Neural cell (in vitro differentiated cells): ENCODE measurements around the gene COL25A1.

Source experiments
- EP300 ChIP-seq: fragments of 450-650 bp; conservative IDR thresholded peaks from 2 replicates; pipeline ENCODE4 v1.6.1; 2014; ENCODE audit warnings: antibody characterized with exemption, mild to moderate bottlenecking, moderate library complexity; ENCODE audit not compliant: poor library complexity, severe bottlenecking
- EZH2 ChIP-seq: fragments of 200-600, 300-800 bp; shearing (Covaris generic), sonication (generic); IDR thresholded peaks from 2 replicates; pipeline ENCODE4 v1.6.1; 2014; ENCODE audit warnings: antibody characterized with exemption, low read length, borderline replicate concordance, mild to moderate bottlenecking; ENCODE audit not compliant: insufficient read depth, poor library complexity, severe bottlenecking
- MXI1 ChIP-seq: fragments of 450-650 bp; conservative IDR thresholded peaks from 2 replicates; pipeline ENCODE4 v1.6.1; 2014; ENCODE audit warnings: antibody characterized with exemption, mild to moderate bottlenecking; ENCODE audit not compliant: poor library complexity, severe bottlenecking
- POLR2AphosphoS5 ChIP-seq: IDR thresholded peaks from 2 replicates; pipeline ENCODE4 v1.6.1; 2012
- RAD21 ChIP-seq: fragments of 450-650 bp; conservative IDR thresholded peaks from 2 replicates; pipeline ENCODE4 v1.6.1; 2014; ENCODE audit warnings: antibody characterized with exemption, mild to moderate bottlenecking, moderate library complexity
- SMC3 ChIP-seq: fragments of 450-650 bp; conservative IDR thresholded peaks from 2 replicates; pipeline ENCODE4 v1.6.1; 2014; ENCODE audit warnings: antibody characterized with exemption, mild to moderate bottlenecking, moderate library complexity; ENCODE audit not compliant: poor library complexity
- TAF1 ChIP-seq: IDR thresholded peaks from 2 replicates; pipeline ENCODE4 v1.6.1; 2012; ENCODE audit warnings: low read depth
- TF ChIP-seq, protein P1 (sequence below): fragments of 450-650 bp; IDR thresholded peaks from 2 replicates; pipeline ENCODE4 v1.5.1; 2014; ENCODE audit warnings: antibody characterized with exemption, mild to moderate bottlenecking, moderate library complexity; ENCODE audit not compliant: poor library complexity, severe bottlenecking
- TF ChIP-seq, protein P2 (sequence below): IDR thresholded peaks from 2 replicates; pipeline ENCODE4 v1.6.1; 2012; ENCODE audit warnings: borderline replicate concordance

DNA sequence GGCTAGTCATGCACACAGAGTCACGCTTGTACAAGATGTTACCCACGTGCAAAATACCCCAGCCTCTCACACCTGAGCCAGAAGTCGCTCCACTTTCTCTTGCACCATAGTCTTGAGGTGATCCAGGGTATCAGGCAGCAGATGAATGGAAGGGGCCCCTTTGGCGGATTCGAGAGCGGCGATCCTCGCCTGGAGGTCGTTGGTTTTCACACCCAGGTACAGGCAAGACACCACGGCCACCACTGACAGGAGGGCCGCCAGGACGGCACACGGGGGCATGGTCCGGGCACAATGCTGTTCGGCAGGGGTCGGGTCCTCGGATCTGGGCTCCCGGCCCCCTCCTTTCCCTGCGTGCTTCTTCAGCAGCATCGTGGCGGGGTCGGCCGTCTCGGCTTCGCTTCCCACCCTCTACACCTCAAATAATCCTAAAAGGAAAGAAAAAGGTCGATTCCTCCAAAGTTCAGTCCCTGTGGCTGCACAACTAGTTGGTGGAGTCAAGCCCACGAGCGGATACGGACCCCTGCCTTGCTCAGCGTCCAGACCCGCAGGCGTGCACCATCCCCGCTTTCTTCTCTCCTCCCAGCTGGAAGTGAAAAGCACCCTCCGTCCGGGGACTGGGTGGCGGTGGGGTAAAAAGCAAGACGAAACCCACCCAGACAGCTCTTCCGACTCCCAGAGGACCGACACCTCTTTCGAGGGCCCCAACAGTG is 652 bp downstream of the COL25A1 start:
- TF ChIP-seq POLR2AphosphoS5: no peak
- TF ChIP-seq, protein P1, sequence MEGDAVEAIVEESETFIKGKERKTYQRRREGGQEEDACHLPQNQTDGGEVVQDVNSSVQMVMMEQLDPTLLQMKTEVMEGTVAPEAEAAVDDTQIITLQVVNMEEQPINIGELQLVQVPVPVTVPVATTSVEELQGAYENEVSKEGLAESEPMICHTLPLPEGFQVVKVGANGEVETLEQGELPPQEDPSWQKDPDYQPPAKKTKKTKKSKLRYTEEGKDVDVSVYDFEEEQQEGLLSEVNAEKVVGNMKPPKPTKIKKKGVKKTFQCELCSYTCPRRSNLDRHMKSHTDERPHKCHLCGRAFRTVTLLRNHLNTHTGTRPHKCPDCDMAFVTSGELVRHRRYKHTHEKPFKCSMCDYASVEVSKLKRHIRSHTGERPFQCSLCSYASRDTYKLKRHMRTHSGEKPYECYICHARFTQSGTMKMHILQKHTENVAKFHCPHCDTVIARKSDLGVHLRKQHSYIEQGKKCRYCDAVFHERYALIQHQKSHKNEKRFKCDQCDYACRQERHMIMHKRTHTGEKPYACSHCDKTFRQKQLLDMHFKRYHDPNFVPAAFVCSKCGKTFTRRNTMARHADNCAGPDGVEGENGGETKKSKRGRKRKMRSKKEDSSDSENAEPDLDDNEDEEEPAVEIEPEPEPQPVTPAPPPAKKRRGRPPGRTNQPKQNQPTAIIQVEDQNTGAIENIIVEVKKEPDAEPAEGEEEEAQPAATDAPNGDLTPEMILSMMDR: no peak
- TF ChIP-seq, protein P2, sequence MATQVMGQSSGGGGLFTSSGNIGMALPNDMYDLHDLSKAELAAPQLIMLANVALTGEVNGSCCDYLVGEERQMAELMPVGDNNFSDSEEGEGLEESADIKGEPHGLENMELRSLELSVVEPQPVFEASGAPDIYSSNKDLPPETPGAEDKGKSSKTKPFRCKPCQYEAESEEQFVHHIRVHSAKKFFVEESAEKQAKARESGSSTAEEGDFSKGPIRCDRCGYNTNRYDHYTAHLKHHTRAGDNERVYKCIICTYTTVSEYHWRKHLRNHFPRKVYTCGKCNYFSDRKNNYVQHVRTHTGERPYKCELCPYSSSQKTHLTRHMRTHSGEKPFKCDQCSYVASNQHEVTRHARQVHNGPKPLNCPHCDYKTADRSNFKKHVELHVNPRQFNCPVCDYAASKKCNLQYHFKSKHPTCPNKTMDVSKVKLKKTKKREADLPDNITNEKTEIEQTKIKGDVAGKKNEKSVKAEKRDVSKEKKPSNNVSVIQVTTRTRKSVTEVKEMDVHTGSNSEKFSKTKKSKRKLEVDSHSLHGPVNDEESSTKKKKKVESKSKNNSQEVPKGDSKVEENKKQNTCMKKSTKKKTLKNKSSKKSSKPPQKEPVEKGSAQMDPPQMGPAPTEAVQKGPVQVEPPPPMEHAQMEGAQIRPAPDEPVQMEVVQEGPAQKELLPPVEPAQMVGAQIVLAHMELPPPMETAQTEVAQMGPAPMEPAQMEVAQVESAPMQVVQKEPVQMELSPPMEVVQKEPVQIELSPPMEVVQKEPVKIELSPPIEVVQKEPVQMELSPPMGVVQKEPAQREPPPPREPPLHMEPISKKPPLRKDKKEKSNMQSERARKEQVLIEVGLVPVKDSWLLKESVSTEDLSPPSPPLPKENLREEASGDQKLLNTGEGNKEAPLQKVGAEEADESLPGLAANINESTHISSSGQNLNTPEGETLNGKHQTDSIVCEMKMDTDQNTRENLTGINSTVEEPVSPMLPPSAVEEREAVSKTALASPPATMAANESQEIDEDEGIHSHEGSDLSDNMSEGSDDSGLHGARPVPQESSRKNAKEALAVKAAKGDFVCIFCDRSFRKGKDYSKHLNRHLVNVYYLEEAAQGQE: no peak
- no peak for TF ChIP-seq EP300
- no peak for TF ChIP-seq EZH2
- TF ChIP-seq RAD21: no peak
- TF ChIP-seq TAF1: no peak
- TF ChIP-seq SMC3: no peak
- TF ChIP-seq MXI1: no peak
